Measurements from ENCODE around the gene ZFP62.
"Not testable (repeated sequence)": the region's sequence is repeated elsewhere in the genome, so short reads cannot be mapped to it uniquely, and the experiment has no call there.

ZFP62 gene

GRCh38 chr5:180860887-180861822, at the start of gene ZFP62:
Gene ZFP62, minus strand, starts transcription at chr5:180861276. Its CDS starts 57 bp downstream, at chr5:180861219.
- peak; percentile 96 for DNase-seq (ENCODE audit: low read depth, low spot score)

- no peak for DNase-seq (ENCODE audit: low read depth, low spot score)
These were observed 49.7 kb upstream of the ZFP62 start for GRCh38 chr5:180910735-180911134.

- DNase-seq (ENCODE audit: low read depth, low spot score) = no peak
These were observed 49.1 kb upstream of the ZFP62 start for GRCh38 chr5:180910182-180910581.

- no peak for DNase-seq (ENCODE audit: low read depth, low spot score)
These were observed 48.7 kb upstream of the ZFP62 start for GRCh38 chr5:180909782-180910181.

GRCh38 chr5:180908998-180909731, 48.1 kb upstream of the ZFP62 start:
- DNase-seq (ENCODE audit: low read depth, low spot score) = no peak

- peak; percentile 36 for DNase-seq (ENCODE audit: low read depth, low spot score)
These were observed 47.3 kb upstream of the ZFP62 start for GRCh38 chr5:180908400-180908799.

- no peak for DNase-seq (ENCODE audit: low read depth, low spot score)
These were observed 40.4 kb upstream of the ZFP62 start for GRCh38 chr5:180901319-180902009.

- no peak for DNase-seq (ENCODE audit: low read depth, low spot score)
These were observed 39.1 kb upstream of the ZFP62 start for GRCh38 chr5:180900178-180900577.

GRCh38 chr5:180898621-180899246, 37.7 kb upstream of the ZFP62 start, which contains the start of gene BTNL8:
Gene BTNL8, plus strand, starts transcription at chr5:180899159. Its CDS starts 152 bp downstream, at chr5:180899311.
- no peak for DNase-seq (ENCODE audit: low read depth, low spot score)

GRCh38 chr5:180895330-180895729, 34.3 kb upstream of the ZFP62 start:
- not testable (repeated sequence) for DNase-seq (ENCODE audit: low read depth, low spot score)

GRCh38 chr5:180889381-180889780, 28.3 kb upstream of the ZFP62 start:
- DNase-seq (ENCODE audit: low read depth, low spot score) = no peak

GRCh38 chr5:180885845-180886529, 24.9 kb upstream of the ZFP62 start:
- DNase-seq (ENCODE audit: low read depth, low spot score) = peak; percentile 55

GRCh38 chr5:180875860-180876426, 14.9 kb upstream of the ZFP62 start:
- no peak for DNase-seq (ENCODE audit: low read depth, low spot score)

- no peak for DNase-seq (ENCODE audit: low read depth, low spot score)
These were observed 13.9 kb upstream of the ZFP62 start for GRCh38 chr5:180874804-180875582.

GRCh38 chr5:180873615-180874520, 12.8 kb upstream of the ZFP62 start:
- DNase-seq (ENCODE audit: low read depth, low spot score) = peak; percentile 9

- no peak for DNase-seq (ENCODE audit: low read depth, low spot score)
These were observed 11.3 kb upstream of the ZFP62 start for GRCh38 chr5:180872419-180872818.

GRCh38 chr5:180870276-180871068, 9.4 kb upstream of the ZFP62 start:
- no peak for DNase-seq (ENCODE audit: low read depth, low spot score)

- no peak for DNase-seq (ENCODE audit: low read depth, low spot score)
These were observed 8.5 kb upstream of the ZFP62 start for GRCh38 chr5:180869587-180869986.
